Activated CD4-positive, alpha-beta T cell treated with anti-CD3 and anti-CD28 coated beads, Interleukin-2, amount 10 ng/mL, durations not matched to agents 7 days and 5 days (primary cell): Measurements from ENCODE around the gene CCDC116. TPM values are rescaled to one million over a fixed set of nuclear protein-coding genes. Genes with fewer than 3 reads are reported as not detected.
"Not testable (repeated sequence)": the region's sequence is repeated elsewhere in the genome, so short reads cannot be mapped to it uniquely, and the experiment has no call there.

ENCODE experiments used
- CTCF ChIA-PET: fragments of 350-600 bp; sonication (Branson Sonifier 250); formaldehyde crosslinking; loops from one replicate; lab custom pipeline; 2021; ENCODE audit warnings: antibody characterized with exemption; lab: Charles Lee
- POLR2A ChIA-PET: fragments of 350-600 bp; sonication (Branson Sonifier 250); formaldehyde crosslinking; loops from one replicate; lab custom pipeline; 2021; ENCODE audit warnings: antibody characterized with exemption; lab: Charles Lee
- DNase-seq: peaks from one replicate; pipeline ENCODE4 v3.0.0-alpha.2; 2020
- H3K27ac Mint-ChIP-seq: one replicate; pipeline ENCODE4 v1.8.0; 2021; ENCODE audit warnings: mild to moderate bottlenecking, moderate library complexity, mixed read lengths
- H3K27me3 Mint-ChIP-seq: one replicate; pipeline ENCODE4 v1.8.0; 2021; ENCODE audit warnings: mixed read lengths
- H3K36me3 Mint-ChIP-seq: one replicate; pipeline ENCODE4 v1.8.0; 2021; ENCODE audit warnings: low read depth, mixed read lengths
- H3K4me1 Mint-ChIP-seq: one replicate; pipeline ENCODE4 v1.8.0; 2021; ENCODE audit warnings: mixed read lengths
- H3K4me3 Mint-ChIP-seq: one replicate; pipeline ENCODE4 v1.8.0; 2021; ENCODE audit warnings: mild to moderate bottlenecking, moderate library complexity, mixed read lengths
- H3K9me3 Mint-ChIP-seq: one replicate; pipeline ENCODE4 v1.8.0; 2021; ENCODE audit warnings: mixed read lengths
- total RNA-seq, 2 experiments: library from RNA; stranded (reverse); gene quantifications; one replicate each; pipeline ENCODE4 v1.2.3, GENCODE V29; 2021

Gene CCDC116
- total RNA-seq, 2 experiments from 2014 or later = 0.42 to 0.97 TPM

DNA sequence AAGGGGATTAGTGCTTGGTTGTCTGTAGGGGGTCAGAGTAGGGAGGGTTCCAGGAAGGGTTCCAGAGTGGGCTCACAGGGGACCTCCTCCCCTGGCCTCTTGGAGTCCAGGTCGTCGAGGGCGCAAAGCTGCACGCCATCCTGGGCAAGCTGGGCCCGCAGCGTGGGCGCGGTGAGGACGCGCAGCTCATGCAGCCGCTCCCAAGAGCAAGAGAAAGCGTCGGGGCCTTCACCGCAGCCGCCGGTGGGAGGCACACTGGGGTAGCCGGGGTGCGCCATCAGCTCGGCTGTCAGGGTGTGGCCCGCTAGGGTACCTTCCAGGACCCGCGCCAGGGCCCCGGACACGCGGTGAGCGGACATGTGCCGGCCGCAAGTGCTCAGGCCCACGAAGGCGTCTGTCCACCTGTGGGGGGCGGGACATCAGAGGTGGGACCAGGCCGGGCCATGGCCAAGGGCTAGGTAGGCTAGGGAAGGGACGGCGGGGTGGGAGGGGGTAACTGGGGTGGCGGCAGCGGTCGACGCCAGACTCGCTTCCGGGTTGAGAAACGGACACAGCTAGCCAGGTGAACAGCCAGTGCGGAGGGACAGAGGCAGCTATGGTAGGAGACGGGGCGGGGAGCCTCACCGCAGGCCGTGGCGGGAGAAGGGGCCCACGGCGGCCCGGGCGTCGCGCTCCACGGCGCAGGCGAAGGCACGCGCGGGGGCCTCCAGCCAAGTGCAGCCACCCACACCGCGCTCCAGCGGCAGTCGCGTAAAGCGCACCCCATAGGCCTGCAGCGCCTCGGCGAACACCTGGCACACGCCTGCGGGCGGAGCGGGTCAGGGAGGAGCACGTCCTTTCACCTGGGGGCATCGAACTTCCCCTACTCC lies 3.9 kb upstream of the CCDC116 start:
- no peak for DNase-seq
- Mint-ChIP-seq H3K4me1 (peaks cover 42% of the 10 kb centered on the region), H3K9me3 (no peaks in the 10 kb centered on the region), H3K27ac (peak overlapping the region; percentile 96), H3K36me3 (peaks cover 27% of the 10 kb centered on the region), H3K4me3 (peak overlapping the region; percentile 89), H3K27me3 (no peaks in the 10 kb centered on the region)
- POLR2A ChIA-PET = interaction anchor here (1.6 kb wide), 1 partner anchor 13 kb away, joined by 9 read pairs; the partner anchor contains the start of gene SDF2L1
- CTCF ChIA-PET = interaction anchor here (0.7 to 14.3 kb wide), 22 partner anchors 10 to 311 kb away, joined by 3 to 213 read pairs (median 4); partner anchors contain the start of genes PPIL2 and SDF2L1

DNA sequence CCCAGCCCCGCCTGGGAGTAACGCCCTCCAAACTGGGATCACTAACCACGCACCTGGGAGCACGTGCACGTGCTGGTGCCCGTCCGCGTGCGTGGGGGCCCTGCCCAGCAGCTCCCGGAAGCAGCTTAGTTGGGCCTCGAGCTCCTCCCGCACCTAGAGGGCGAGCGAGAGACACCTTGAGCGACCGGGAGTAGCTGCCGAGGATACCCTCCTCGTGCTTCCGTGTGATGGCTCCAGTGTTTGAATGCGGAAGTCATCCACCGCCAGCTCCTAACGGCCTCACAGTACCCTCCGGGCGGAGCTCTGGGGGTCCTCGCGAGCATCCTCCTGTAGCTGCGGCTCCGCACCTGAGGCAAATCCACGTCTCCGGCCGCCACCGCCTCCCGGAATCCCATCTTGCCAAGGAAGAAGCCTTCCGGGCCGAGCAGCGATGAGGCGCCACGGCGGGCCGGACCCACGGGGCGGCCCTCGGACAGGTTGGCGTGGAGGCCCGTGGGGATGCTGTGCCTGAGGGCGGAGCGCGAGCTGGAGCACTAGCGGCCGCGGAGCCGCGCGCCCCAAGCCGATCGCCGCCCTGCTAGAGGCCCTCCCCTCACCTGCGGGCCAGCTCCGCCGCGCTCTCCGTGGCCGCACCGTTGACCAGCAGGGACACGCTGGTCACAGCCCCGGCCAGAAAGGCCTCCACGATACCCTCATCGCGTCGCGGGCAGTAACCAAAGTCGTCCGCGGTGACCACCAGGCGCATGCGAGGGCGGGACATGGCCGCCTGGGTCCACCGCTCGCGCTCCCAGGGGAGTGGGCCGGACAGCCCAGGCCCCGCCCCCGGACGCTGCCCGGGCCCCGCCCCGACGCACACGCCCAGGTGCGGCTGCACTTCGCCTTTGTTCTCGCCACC lies 3.1 kb upstream of the CCDC116 start, which contains the start of gene YDJC:
YDJC (minus strand) TSS at position 768 of the 895 bp plus-strand sequence; CDS start at position 760, 8 bp downstream.
- peak within 1 kb of the TSS; percentile 89 for H3K4me3 Mint-ChIP-seq
- no peaks in the 10 kb centered on the region for H3K9me3 Mint-ChIP-seq
- ChIA-PET CTCF (interaction anchor here (0.7 to 14.3 kb wide), 23 partner anchors 10 to 310 kb away, joined by 3 to 213 read pairs (median 4); partner anchors contain the start of genes PPIL2 and SDF2L1), POLR2A (interaction anchor here (0.5 to 1.6 kb wide), 2 partner anchors 8 to 12 kb away, joined by 3 to 9 read pairs; partner anchors contain the start of gene SDF2L1)
- peak within 1 kb of the TSS; percentile 96 for H3K27ac Mint-ChIP-seq
- peaks cover 42% of the 10 kb centered on the region for H3K4me1 Mint-ChIP-seq
- no peaks in the 10 kb centered on the region for H3K27me3 Mint-ChIP-seq
- peaks cover 22% of the 10 kb centered on the region for H3K36me3 Mint-ChIP-seq
- peak; percentile 95 for DNase-seq

DNA sequence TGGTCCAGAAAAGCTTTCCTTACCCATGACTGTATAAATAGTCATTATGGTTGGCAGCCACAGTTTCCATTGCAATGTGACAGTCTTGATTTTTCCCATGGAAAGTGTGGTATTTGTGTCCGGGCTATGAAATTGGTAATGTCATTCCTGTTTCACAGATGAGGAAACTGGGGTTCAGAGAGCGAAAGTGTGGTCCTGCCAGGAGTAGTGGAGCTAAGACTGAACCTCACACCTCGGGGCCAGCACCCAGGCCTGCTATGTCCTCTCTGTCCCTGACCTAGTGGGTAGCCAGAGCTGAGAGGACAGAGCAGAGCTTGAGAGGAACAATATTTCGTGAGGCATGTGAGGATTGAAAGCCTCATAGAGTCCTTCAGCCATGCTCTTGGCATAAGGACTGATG lies 1.5 kb upstream of the CCDC116 start:
- H3K27ac Mint-ChIP-seq = peak overlapping the region; percentile 72
- H3K4me1 Mint-ChIP-seq = peaks cover 37% of the 10 kb centered on the region
- no peaks in the 10 kb centered on the region for H3K9me3 Mint-ChIP-seq
- POLR2A ChIA-PET = interaction anchor here (1.3 kb wide), 1 partner anchor 11 kb away, joined by 5 read pairs; the partner anchor contains the start of gene SDF2L1
- CTCF ChIA-PET = interaction anchor here (0.6 to 14.3 kb wide), 5 partner anchors 7 to 34 kb away, joined by 3 to 213 read pairs (median 11); partner anchors contain the start of genes PPIL2 and SDF2L1
- no peak for DNase-seq
- peaks cover 22% of the 10 kb centered on the region for H3K36me3 Mint-ChIP-seq
- no peak overlapping the region for H3K4me3 Mint-ChIP-seq
- no peaks in the 10 kb centered on the region for H3K27me3 Mint-ChIP-seq

DNA sequence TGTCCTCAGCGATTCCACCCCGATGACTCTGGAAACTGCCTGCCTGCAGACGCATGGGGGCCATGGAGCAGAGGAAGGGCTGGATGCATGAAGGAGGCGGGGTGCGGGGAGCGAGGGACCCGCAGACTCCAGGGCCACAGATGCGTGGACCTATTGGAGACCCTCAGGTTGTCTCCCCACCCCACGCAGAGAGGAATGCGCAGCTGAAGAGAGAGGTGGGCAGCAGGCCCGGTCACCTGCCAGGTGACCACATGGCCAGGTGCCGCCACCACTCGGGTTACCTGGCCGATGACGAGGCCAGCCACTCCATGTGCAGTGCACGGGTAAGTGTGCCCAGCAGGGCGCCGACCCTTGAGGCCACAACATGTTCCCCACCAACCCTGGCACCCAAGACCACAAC lies 371 bp downstream of the CCDC116 start:
- H3K4me1 Mint-ChIP-seq = peaks cover 28% of the 10 kb centered on the region
- ChIA-PET CTCF (interaction anchor here (0.5 to 14.3 kb wide), 2 partner anchors 14 to 57 kb away, joined by 4 to 213 read pairs; partner anchors contain the start of gene SDF2L1), POLR2A (no interaction called here)
- no peak overlapping the region for H3K4me3 Mint-ChIP-seq
- H3K27me3 Mint-ChIP-seq = no peaks in the 10 kb centered on the region
- DNase-seq = no peak
- no peak overlapping the region for H3K27ac Mint-ChIP-seq
- H3K36me3 Mint-ChIP-seq = peaks cover 9% of the 10 kb centered on the region
- H3K9me3 Mint-ChIP-seq = no peaks in the 10 kb centered on the region

DNA sequence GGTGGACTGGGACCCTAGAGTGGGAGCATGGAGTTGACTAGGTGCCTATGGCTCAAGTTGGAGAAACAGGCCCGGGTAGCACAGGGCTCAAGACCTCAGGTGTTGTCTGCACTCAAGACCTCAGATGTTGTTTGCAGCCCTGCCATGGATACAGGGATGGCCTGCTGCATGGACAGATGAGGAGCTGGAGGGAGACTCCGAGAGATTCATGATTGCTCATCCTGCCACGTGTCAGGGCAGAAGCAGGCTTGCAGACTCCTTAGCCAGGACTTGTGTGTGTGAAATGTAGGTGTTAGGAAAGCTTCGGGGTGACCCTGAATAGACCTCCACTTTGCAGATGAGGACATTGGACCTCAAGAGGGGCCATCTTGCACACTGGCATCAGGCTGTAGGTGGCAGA lies 921 bp downstream of the CCDC116 start:
- no peaks in the 10 kb centered on the region for H3K9me3 Mint-ChIP-seq
- CTCF ChIA-PET = interaction anchor here (14.3 kb wide), 1 partner anchor 14 kb away, joined by 213 read pairs; the partner anchor contains the start of gene SDF2L1
- no peaks in the 10 kb centered on the region for H3K27me3 Mint-ChIP-seq
- POLR2A ChIA-PET = no interaction called here
- H3K4me1 Mint-ChIP-seq = peaks cover 24% of the 10 kb centered on the region
- no peak overlapping the region for H3K27ac Mint-ChIP-seq
- no peak overlapping the region for H3K4me3 Mint-ChIP-seq
- peaks cover 4% of the 10 kb centered on the region for H3K36me3 Mint-ChIP-seq
- DNase-seq = no peak

DNA sequence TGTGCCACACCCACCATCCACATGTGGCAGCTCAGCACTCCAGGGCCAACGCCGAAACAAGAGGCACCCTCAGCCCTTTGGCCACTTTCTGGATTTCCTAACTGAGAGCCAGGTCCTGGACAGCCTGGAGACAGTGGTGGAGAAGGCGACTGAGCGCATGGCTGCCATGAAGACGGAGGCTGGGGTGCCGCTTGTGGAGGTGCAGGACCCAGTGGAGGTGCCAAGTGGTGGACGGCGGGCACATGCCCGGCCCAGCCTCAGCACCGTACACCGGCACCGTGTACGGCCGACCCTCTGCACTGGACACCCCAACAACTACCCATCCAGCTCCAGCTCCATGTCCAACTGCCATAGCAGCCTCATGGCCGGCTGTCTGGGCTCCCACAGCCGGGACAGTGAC lies 1.5 kb downstream of the CCDC116 start:
- Mint-ChIP-seq H3K27me3 (no peaks in the 10 kb centered on the region), H3K36me3 (peaks cover 3% of the 10 kb centered on the region), H3K4me3 (no peak overlapping the region), H3K9me3 (no peaks in the 10 kb centered on the region), H3K27ac (no peak overlapping the region), H3K4me1 (peaks cover 23% of the 10 kb centered on the region)
- DNase-seq = no peak
- CTCF ChIA-PET = interaction anchor here (14.3 kb wide), 1 partner anchor 13 kb away, joined by 213 read pairs; the partner anchor contains the start of gene SDF2L1
- POLR2A ChIA-PET = no interaction called here

DNA sequence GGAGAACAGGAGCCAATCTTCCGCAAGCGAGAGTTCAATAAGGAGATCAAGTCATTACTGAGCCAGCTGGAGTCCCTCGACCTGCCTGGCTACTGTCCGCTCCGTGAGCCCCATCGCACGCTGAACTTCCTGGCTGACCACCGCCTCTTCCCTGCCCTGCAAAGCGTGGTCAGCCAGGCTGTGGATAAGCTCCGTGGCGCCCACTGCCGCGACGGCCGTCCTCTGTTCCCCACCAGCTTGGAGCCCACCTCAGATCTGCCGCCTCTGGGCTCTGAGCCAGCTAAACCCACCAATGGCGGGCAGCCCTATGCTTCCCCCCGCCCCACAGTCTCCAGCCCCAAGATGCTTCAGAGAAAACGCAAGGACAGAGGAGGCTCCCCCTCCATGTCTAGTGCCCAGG lies 2.3 kb downstream of the CCDC116 start:
- Mint-ChIP-seq H3K4me3 (no peak overlapping the region), H3K27me3 (no peaks in the 10 kb centered on the region), H3K4me1 (peaks cover 22% of the 10 kb centered on the region), H3K9me3 (no peaks in the 10 kb centered on the region), H3K27ac (no peak overlapping the region), H3K36me3 (no peaks in the 10 kb centered on the region)
- CTCF ChIA-PET = interaction anchor here (14.3 kb wide), 1 partner anchor 12 kb away, joined by 213 read pairs; the partner anchor contains the start of gene SDF2L1
- DNase-seq = no peak
- POLR2A ChIA-PET = no interaction called here

DNA sequence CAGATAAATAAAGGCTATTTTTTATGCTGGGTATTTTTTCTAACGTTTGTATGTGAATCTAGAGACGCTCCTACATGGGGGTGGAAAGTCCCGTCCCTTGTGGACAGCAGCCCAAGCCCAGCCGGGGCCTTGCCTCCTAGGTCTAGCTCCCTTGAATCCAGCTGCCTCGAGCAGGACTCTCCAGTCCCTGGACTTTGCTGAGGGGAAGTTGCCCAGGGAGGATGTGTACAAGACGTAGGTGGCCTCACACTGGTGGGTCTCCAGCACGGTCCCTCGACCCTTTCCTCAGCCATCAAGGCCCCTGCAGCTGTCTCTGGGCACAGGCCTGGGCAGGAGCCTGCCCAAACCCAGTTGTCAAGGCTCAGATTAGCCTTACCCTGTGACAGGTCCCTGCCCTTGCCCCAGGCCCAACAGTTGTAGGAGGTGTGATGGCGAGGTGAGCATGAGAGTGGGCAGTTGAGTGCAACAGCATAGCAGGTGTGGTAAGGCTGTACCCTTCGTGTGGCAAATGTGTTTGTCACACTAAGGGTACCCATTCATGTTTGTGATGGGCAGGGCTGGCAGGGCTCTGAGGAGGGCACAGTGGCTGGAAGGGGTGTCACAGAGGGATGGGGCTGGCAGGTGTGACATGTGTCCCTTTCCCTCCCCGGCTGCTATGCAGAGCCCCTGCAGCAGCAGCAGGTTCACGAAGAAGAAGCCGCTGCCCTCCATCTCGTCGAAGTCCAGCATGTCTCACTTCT lies 3.4 kb downstream of the CCDC116 start:
- H3K4me3 Mint-ChIP-seq = no peak overlapping the region
- H3K4me1 Mint-ChIP-seq = peaks cover 20% of the 10 kb centered on the region
- ChIA-PET CTCF (interaction anchor here (14.3 kb wide), 1 partner anchor 11 kb away, joined by 213 read pairs; the partner anchor contains the start of gene SDF2L1), POLR2A (no interaction called here)
- DNase-seq = no peak
- no peaks in the 10 kb centered on the region for H3K36me3 Mint-ChIP-seq
- no peak overlapping the region for H3K27ac Mint-ChIP-seq
- H3K9me3 Mint-ChIP-seq = no peaks in the 10 kb centered on the region
- H3K27me3 Mint-ChIP-seq = peaks cover 2% of the 10 kb centered on the region

DNA sequence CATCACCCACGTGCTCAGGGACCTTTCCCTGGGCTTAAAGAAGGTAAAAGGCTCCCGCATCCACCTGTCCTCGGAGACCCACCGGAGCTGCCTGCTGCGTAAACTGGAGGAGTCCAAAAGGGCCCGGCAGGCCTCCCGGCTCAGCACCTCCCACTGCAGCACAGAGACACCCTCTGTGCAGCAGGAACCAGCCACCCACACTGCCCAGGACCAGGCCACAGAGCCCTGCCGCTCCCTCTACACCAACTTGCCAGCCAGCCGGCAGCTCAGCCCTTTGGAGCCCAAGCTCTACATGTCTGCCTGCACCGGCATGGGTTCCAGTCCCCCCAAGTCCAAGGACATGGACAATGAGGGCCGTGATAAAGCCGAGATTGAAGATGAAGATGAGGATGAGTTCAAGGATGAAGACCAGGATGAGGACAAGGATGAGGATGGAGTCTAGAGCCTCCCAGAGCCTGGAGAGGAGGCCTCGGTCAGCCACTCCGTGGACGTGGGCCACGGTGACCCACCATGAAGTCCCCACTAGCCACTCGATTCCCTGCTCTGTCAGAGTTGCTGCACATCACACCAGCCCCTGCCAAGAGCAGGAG lies 4.2 kb downstream of the CCDC116 start:
- ChIA-PET CTCF (interaction anchor here (1.0 kb wide), 1 partner anchor 10 kb away, joined by 3 read pairs; no protein-coding TSS in a partner anchor), POLR2A (no interaction called here)
- H3K4me3 Mint-ChIP-seq = no peak overlapping the region
- H3K27me3 Mint-ChIP-seq = peaks cover 2% of the 10 kb centered on the region
- no peaks in the 10 kb centered on the region for H3K9me3 Mint-ChIP-seq
- H3K36me3 Mint-ChIP-seq = no peaks in the 10 kb centered on the region
- DNase-seq = no peak
- H3K4me1 Mint-ChIP-seq = peaks cover 22% of the 10 kb centered on the region
- no peak overlapping the region for H3K27ac Mint-ChIP-seq

DNA sequence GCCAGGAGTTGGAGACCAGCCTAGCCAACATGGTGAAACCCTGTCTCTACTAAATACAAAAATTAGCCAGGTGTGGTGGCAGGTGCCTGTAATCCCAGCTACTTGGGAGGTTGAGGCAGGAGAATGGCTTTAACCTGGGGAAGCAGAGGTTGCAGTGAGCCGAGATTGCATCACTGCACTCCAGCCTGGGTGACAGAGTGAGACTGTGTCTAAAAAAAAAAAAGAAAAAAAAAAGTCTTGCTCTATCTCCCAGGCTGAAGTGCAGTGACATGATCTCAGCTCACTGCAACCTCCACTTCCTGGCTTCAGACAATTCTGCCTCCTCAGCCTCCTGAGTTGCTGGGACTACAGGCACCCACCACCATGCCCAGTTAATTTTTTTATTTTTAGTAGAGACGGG lies 4.9 kb downstream of the CCDC116 start:
- ChIA-PET CTCF (interaction anchor here (1.0 kb wide), 1 partner anchor 10 kb away, joined by 3 read pairs; no protein-coding TSS in a partner anchor), POLR2A (interaction anchor here (0.6 kb wide), 1 partner anchor 8 kb away, joined by 3 read pairs; the partner anchor contains the start of gene YDJC)
- H3K36me3 Mint-ChIP-seq, H3K27ac Mint-ChIP-seq, H3K4me3 Mint-ChIP-seq, DNase-seq, H3K9me3 Mint-ChIP-seq, H3K27me3 Mint-ChIP-seq: not testable (repeated sequence)
- peaks cover 22% of the 10 kb centered on the region for H3K4me1 Mint-ChIP-seq

DNA sequence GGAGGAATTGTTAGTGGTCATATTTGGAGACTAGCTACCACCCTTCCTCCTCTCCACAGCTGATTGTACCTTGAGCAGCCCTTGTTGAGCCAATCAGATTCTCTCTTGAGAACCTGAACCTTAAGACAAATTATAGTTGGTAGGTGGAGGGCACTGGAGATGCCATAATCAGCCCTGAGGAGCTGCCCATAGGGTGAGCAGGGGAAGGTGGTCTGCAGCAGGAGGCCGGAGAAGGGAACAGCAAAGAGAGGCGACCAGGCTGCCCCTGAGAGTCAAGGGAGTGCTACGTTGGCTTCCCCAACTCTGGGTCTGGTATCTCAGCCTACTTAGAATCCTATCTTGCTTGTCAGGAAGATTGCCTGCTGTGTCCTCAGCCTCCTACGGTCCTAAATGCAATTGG lies 6.8 kb downstream of the CCDC116 start:
- Mint-ChIP-seq H3K27ac (no peak overlapping the region), H3K36me3 (peaks cover 11% of the 10 kb centered on the region), H3K4me1 (peaks cover 31% of the 10 kb centered on the region), H3K4me3 (no peak overlapping the region), H3K9me3 (no peaks in the 10 kb centered on the region), H3K27me3 (peaks cover 2% of the 10 kb centered on the region)
- ChIA-PET CTCF (interaction anchor here (0.8 to 0.9 kb wide), 2 partner anchors 10 to 314 kb away, joined by 3 read pairs; partner anchors contain the start of gene PPM1F), POLR2A (no interaction called here)
- no peak for DNase-seq
